Ishikawa (cell line): Measurements from ENCODE around the gene TUBGCP3.

Experiments used
- CEBPB ChIP-seq: IDR thresholded peaks from 2 replicates; pipeline ENCODE4 v1.6.1; 2012
- CREB1 ChIP-seq: IDR thresholded peaks from 2 replicates; pipeline ENCODE4 v1.6.1; 2012; ENCODE audit warnings: low read depth
- EGR1 ChIP-seq: IDR thresholded peaks from 2 replicates; pipeline ENCODE4 v1.6.1; 2012
- EP300 ChIP-seq: IDR thresholded peaks from 2 replicates; pipeline ENCODE4 v1.6.1; 2012; ENCODE audit warnings: borderline replicate concordance
- FOXM1 ChIP-seq: IDR thresholded peaks from 2 replicates; pipeline ENCODE4 v1.6.1; 2012; ENCODE audit warnings: low read depth, borderline replicate concordance
- NFIC ChIP-seq: IDR thresholded peaks from 2 replicates; pipeline ENCODE4 v1.6.1; 2012
- RAD21 ChIP-seq: IDR thresholded peaks from 2 replicates; pipeline ENCODE4 v1.6.1; 2012; ENCODE audit warnings: low read depth
- TAF1 ChIP-seq: IDR thresholded peaks from 2 replicates; pipeline ENCODE4 v1.6.1; 2012; ENCODE audit warnings: low read depth, mild to moderate bottlenecking
- TCF12 ChIP-seq: IDR thresholded peaks from 2 replicates; pipeline ENCODE4 v1.6.1; 2012; ENCODE audit warnings: low read depth
- TEAD4 ChIP-seq: IDR thresholded peaks from 2 replicates; pipeline ENCODE4 v1.6.1; 2012
- YY1 ChIP-seq: IDR thresholded peaks from 2 replicates; pipeline ENCODE4 v1.6.1; 2012; ENCODE audit warnings: low read depth
- ZBTB7A ChIP-seq: IDR thresholded peaks from 2 replicates; pipeline ENCODE4 v1.6.1; 2012; ENCODE audit warnings: low read depth
- TF ChIP-seq, protein P1 (sequence below): IDR thresholded peaks from 2 replicates; pipeline ENCODE4 v1.6.1; 2012; ENCODE audit warnings: low read depth, mild to moderate bottlenecking
- TF ChIP-seq, protein P2 (sequence below): IDR thresholded peaks from 2 replicates; pipeline ENCODE4 v1.6.1; 2012
- TF ChIP-seq, protein P3 (sequence below): IDR thresholded peaks from 2 replicates; pipeline ENCODE4 v1.6.1; 2012

The TUBGCP3 gene

DNA sequence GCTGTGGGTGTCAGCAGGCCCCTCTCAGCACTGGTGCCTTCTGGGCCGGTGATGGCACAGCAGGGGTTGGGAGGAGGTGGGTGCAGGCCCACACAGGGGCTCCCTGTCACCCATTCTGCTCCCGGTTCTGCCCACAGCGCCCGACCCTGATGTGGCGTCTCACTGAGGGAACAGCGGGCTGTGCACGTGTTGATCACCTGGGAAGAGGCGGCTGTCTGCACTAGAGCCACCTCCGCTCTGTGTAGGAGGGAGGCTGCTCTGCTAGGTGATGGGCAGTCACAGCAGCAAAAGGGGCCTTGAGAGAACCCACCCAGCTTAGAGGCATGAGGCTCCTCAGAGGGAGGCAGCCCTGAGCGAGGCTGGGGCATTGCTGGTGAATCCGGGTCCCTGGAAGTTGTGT is 39.2 kb upstream of the TUBGCP3 start:
- TF ChIP-seq YY1 (no peak), FOXM1 (no peak), CREB1 (no peak), EGR1 (no peak), TEAD4 (no peak), RAD21 (no peak), ZBTB7A (no peak), EP300 (no peak), TAF1 (no peak), NFIC (no peak), CEBPB (no peak), TCF12 (no peak)
- TF ChIP-seq, protein P1, sequence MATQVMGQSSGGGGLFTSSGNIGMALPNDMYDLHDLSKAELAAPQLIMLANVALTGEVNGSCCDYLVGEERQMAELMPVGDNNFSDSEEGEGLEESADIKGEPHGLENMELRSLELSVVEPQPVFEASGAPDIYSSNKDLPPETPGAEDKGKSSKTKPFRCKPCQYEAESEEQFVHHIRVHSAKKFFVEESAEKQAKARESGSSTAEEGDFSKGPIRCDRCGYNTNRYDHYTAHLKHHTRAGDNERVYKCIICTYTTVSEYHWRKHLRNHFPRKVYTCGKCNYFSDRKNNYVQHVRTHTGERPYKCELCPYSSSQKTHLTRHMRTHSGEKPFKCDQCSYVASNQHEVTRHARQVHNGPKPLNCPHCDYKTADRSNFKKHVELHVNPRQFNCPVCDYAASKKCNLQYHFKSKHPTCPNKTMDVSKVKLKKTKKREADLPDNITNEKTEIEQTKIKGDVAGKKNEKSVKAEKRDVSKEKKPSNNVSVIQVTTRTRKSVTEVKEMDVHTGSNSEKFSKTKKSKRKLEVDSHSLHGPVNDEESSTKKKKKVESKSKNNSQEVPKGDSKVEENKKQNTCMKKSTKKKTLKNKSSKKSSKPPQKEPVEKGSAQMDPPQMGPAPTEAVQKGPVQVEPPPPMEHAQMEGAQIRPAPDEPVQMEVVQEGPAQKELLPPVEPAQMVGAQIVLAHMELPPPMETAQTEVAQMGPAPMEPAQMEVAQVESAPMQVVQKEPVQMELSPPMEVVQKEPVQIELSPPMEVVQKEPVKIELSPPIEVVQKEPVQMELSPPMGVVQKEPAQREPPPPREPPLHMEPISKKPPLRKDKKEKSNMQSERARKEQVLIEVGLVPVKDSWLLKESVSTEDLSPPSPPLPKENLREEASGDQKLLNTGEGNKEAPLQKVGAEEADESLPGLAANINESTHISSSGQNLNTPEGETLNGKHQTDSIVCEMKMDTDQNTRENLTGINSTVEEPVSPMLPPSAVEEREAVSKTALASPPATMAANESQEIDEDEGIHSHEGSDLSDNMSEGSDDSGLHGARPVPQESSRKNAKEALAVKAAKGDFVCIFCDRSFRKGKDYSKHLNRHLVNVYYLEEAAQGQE, result no peak
- TF ChIP-seq, protein P2, sequence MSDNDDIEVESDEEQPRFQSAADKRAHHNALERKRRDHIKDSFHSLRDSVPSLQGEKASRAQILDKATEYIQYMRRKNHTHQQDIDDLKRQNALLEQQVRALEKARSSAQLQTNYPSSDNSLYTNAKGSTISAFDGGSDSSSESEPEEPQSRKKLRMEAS, result no peak
- TF ChIP-seq, protein P3, sequence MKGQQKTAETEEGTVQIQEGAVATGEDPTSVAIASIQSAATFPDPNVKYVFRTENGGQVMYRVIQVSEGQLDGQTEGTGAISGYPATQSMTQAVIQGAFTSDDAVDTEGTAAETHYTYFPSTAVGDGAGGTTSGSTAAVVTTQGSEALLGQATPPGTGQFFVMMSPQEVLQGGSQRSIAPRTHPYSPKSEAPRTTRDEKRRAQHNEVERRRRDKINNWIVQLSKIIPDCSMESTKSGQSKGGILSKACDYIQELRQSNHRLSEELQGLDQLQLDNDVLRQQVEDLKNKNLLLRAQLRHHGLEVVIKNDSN, result no peak

DNA sequence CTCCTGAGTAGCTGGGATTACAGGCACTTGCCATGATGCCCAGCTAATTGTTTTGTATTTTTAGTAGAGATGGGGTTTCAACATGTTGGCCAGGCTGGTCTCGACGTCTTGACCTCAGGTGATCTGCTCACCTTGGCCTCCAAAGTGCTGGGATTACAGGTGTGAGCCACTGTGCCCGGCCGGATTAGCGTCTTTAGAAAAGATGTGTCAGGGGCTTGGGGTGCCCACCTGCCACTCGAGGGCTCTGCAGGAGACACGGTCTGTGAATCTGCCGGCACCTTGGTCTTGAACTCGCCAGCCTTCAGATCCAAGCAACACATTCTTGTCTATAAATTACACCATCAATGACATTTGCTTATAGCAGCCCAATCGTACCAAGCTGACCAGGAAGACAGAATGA is 38.8 kb upstream of the TUBGCP3 start:
- TF ChIP-seq ZBTB7A (no peak), TEAD4 (no peak), YY1 (no peak), EGR1 (no peak), CEBPB (no peak), CREB1 (no peak), EP300 (no peak), NFIC (no peak)
- TF ChIP-seq, protein P2, result no peak
- TF ChIP-seq, protein P1, result no peak

DNA sequence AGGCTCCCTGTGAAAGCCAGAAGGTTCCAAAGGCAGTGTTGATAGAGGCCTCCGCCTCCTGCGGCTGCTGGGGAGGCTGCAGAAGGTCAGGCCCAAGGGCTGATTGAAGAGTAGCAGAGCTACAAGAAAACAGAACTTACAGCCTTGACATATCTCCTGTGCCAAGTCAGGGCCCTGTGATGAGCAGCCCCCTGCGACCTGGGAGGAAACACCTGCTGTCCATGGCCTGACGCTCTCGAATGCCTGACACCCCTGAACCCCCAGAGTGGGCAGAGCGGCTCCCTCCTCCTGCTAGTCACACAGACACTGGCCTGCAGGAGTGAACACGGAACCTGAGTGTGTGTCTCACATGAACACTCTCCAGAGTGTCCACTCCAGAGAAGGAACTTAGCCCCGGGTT is 38.2 kb upstream of the TUBGCP3 start:
- no peak for TF ChIP-seq YY1
- no peak for TF ChIP-seq EP300
- TF ChIP-seq ZBTB7A, result no peak
- no peak for TF ChIP-seq CREB1

DNA sequence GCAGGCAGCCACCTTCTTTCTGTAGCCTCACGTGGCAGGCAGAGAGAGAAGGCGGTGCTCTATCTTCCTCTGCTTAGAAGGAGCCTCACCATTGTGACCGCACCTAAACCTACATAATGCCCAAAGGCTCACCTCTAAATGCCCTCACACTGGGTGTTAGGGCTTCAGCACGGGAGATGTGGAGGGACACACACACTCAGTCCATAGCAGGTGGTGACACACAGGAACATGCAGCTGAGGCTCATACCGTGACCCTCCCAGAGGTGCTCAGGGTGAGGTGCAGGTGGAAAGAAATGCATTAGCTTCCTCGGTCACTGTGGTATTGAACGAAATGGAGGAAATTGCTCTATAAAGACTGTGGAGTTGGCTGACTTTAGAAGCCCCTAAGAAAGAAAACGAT is 37.7 kb upstream of the TUBGCP3 start:
- TF ChIP-seq, protein P2, result no peak
- TF ChIP-seq TAF1 (no peak), ZBTB7A (no peak), RAD21 (no peak), CEBPB (no peak), EP300 (no peak), TCF12 (no peak)
- TF ChIP-seq, protein P3, result no peak

DNA sequence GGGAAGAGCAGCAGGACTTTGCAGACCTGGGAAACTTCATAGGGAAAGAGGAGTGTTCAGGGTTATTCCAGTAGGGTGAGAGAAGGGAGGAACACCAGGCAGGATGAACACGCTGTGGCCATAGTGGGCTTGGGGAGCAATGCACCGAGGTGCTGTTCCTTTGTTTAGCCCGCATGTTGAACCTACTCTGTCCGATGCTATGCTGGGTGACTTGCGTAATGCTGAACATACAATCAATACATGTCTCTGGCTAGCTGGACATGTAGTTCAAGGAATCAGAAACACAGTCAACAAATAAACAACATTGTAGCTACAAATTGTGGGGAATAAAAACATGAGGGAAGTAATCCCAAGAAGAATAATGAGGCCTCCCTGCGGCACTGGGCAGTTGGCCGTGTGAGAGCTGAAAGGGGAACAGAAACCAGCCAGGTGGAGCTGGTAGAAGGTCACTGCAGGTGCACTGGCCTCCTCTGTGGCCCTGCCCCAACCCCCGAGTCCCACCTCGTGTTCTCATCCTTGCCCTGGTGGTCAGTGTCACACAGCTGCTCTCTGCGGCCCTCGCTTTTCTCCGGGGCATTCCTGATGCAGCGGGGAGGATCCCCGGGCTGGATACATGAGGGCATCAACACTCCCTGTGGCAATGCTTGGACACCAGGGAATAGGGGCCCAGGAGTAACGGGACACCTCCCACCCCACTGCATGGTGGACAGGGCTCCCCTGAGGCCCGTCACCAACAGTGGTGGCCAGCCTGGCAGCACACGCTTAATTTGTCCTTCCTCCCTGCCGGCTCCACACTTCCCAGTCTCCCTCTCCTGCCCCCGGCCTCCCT is 36.9 kb upstream of the TUBGCP3 start:
- TF ChIP-seq EP300, result no peak

DNA sequence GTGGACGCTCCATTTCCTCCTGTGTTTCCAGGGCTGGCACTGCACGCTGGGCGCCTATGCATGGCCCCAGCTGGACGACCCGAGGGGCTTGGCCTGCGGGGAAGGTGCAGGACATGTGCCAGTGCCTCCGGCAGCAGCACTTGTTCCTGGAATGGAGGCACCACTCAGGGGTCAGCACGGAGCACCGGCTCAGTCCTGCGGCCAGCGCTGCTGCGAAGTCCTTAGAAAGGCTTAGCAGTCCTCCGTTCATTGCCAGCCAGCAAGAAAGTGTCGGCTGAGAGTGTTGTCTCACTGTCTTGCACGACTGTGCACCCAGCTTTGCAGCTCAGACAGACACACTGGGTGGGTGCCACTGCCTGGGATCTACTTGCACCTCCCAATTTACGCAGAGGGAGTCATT is 36.1 kb upstream of the TUBGCP3 start:
- no peak for TF ChIP-seq EGR1
- no peak for TF ChIP-seq CREB1
- no peak for TF ChIP-seq TCF12
- TF ChIP-seq, protein P1, result no peak
- TF ChIP-seq TEAD4, result no peak
- no peak for TF ChIP-seq CEBPB
- TF ChIP-seq RAD21, result no peak
- no peak for TF ChIP-seq EP300
- TF ChIP-seq, protein P3, result no peak
- TF ChIP-seq, protein P2, result no peak
- TF ChIP-seq NFIC, result no peak
- TF ChIP-seq ZBTB7A, result no peak
- TF ChIP-seq TAF1, result no peak
- TF ChIP-seq FOXM1, result no peak
- TF ChIP-seq YY1, result no peak
